ENCODE results near the gene UBR3. TPM values are rescaled to one million over a fixed set of nuclear protein-coding genes. Genes with fewer than 3 reads are reported as not detected.
"Not testable (repeated sequence)": the region's sequence is repeated elsewhere in the genome, so short reads cannot be mapped to it uniquely, and the experiment has no call there.

Gene UBR3
- total and polyA plus RNA-seq, 4 donors = 9.5 to 137 (median 25.7) TPM

GRCh38 chr2:169946092-169946491 is 118.8 kb downstream of the UBR3 start:
- DNase-seq = no peak
- no peaks in the 10 kb centered on the region for H3K27me3 ChIP-seq (ENCODE audit: control insufficient read depth in 3 of 3, insufficient read depth in 3 of 3, low read length in 2 of 3)
- no peak overlapping the region for H3K27ac ChIP-seq (ENCODE audit: low read depth in 1 of 2, low read length in 1 of 2)
- WGBS, 2 donors = 95 to 98% methylated on average over 2 of the region's 2 CpGs
- no peak overlapping the region for H3K4me3 ChIP-seq
- no peak overlapping the region for H3K9ac ChIP-seq (ENCODE audit: insufficient read depth in 1 of 2, low read length in 2 of 2)
- TF ChIP-seq CTCF (IDR thresholded peaks at IDR 0.05; ENCODE audit: control extremely low read depth, extremely low read depth) = no peak
- H3K4me1 ChIP-seq (ENCODE audit: control insufficient read depth in 5 of 5, insufficient read depth in 5 of 5, low read length in 5 of 5) = peaks cover 0 to 7% (median 0%) of the 10 kb centered on the region in 5 donors
- H3K36me3 ChIP-seq (ENCODE audit: control insufficient read depth in 4 of 4, insufficient read depth in 4 of 4, low read length in 4 of 4) = peaks cover 3 to 19% (median 6%) of the 10 kb centered on the region in 4 donors
- ATAC-seq (ENCODE audit: insufficient read depth, low FRiP score) = no peak
- H3K9me3 ChIP-seq (ENCODE audit: control insufficient read depth in 4 of 4, insufficient read depth in 3 of 4, low read length in 3 of 4) = no peaks in the 10 kb centered on the region

GRCh38 chr2:169946546-169946945 is 119.3 kb downstream of the UBR3 start:
- Histone ChIP-seq H3K27me3 (ENCODE audit: control insufficient read depth in 3 of 3, insufficient read depth in 3 of 3, low read length in 2 of 3) (no peaks in the 10 kb centered on the region), H3K36me3 (ENCODE audit: control insufficient read depth in 4 of 4, insufficient read depth in 4 of 4, low read length in 4 of 4) (peaks cover 3 to 19% (median 6%) of the 10 kb centered on the region in 4 donors), H3K4me3 (no peak overlapping the region), H3K9ac (ENCODE audit: insufficient read depth in 1 of 2, low read length in 2 of 2) (no peak overlapping the region), H3K9me3 (ENCODE audit: control insufficient read depth in 4 of 4, insufficient read depth in 3 of 4, low read length in 3 of 4) (no peaks in the 10 kb centered on the region), H3K4me1 (ENCODE audit: control insufficient read depth in 5 of 5, insufficient read depth in 5 of 5, low read length in 5 of 5) (peaks cover 0 to 7% (median 0%) of the 10 kb centered on the region in 5 donors), H3K27ac (ENCODE audit: low read depth in 1 of 2, low read length in 1 of 2) (no peak overlapping the region)
- DNase-seq (no peak), ATAC-seq (ENCODE audit: insufficient read depth, low FRiP score) (no peak)
- TF ChIP-seq CTCF (IDR thresholded peaks at IDR 0.05; ENCODE audit: control extremely low read depth, extremely low read depth) = no peak
- 97 to 100% methylated on average over 1 of the region's 1 CpG for WGBS, 2 donors

GRCh38 chr2:169955940-169956339 is 128.7 kb downstream of the UBR3 start:
- no peak for DNase-seq
- H3K4me1 ChIP-seq (ENCODE audit: control insufficient read depth in 5 of 5, insufficient read depth in 5 of 5, low read length in 5 of 5) = no peaks in the 10 kb centered on the region
- H3K27ac ChIP-seq (ENCODE audit: low read depth in 1 of 2, low read length in 1 of 2) = no peak overlapping the region
- TF ChIP-seq CTCF (IDR thresholded peaks at IDR 0.05; ENCODE audit: control extremely low read depth, extremely low read depth) = no peak
- ATAC-seq (ENCODE audit: insufficient read depth, low FRiP score) = no peak
- H3K36me3 ChIP-seq (ENCODE audit: control insufficient read depth in 4 of 4, insufficient read depth in 4 of 4, low read length in 4 of 4) = peaks cover 4 to 25% (median 11%) of the 10 kb centered on the region in 4 donors
- H3K27me3 ChIP-seq (ENCODE audit: control insufficient read depth in 3 of 3, insufficient read depth in 3 of 3, low read length in 2 of 3) = no peaks in the 10 kb centered on the region
- H3K4me3 ChIP-seq = no peak overlapping the region
- H3K9ac ChIP-seq (ENCODE audit: insufficient read depth in 1 of 2, low read length in 2 of 2) = no peak overlapping the region
- no peaks in the 10 kb centered on the region for H3K9me3 ChIP-seq (ENCODE audit: control insufficient read depth in 4 of 4, insufficient read depth in 3 of 4, low read length in 3 of 4)

GRCh38 chr2:169957219-169957618 is 130.0 kb downstream of the UBR3 start:
- 96 to 98% methylated on average over 5 of the region's 5 CpGs for WGBS, 2 donors
- not testable (repeated sequence) for H3K27ac ChIP-seq (ENCODE audit: low read depth in 1 of 2, low read length in 1 of 2); H3K9ac ChIP-seq (ENCODE audit: insufficient read depth in 1 of 2, low read length in 2 of 2); H3K4me1 ChIP-seq (ENCODE audit: control insufficient read depth in 5 of 5, insufficient read depth in 5 of 5, low read length in 5 of 5); DNase-seq; H3K4me3 ChIP-seq; H3K9me3 ChIP-seq (ENCODE audit: control insufficient read depth in 4 of 4, insufficient read depth in 3 of 4, low read length in 3 of 4); H3K27me3 ChIP-seq (ENCODE audit: control insufficient read depth in 3 of 3, insufficient read depth in 3 of 3, low read length in 2 of 3); ATAC-seq (ENCODE audit: insufficient read depth, low FRiP score)
- H3K36me3 ChIP-seq (ENCODE audit: control insufficient read depth in 4 of 4, insufficient read depth in 4 of 4, low read length in 4 of 4) = peaks cover 7 to 25% (median 13%) of the 10 kb centered on the region in 4 donors

Measured in lung (tissue), 12 donors.